BJ (cell line): ENCODE results near the gene MAP4. TPM values are rescaled to one million over a fixed set of nuclear protein-coding genes. Genes with fewer than 3 reads are reported as not detected.
A peak's percentile ranks its signal among the peaks of the same experiment; 100 is the strongest.

Source experiments
- CTCF ChIA-PET: fragments of 350-600 bp; formaldehyde crosslinking; extraction: SDS; loops from one replicate; lab custom pipeline; 2021; ENCODE audit warnings: antibody characterized with exemption, inconsistent platforms; lab: Yijun Ruan, JAX
- POLR2A ChIA-PET: fragments of 300-600 bp; sonication (Branson Sonifier 250); formaldehyde crosslinking; extraction: SDS; loops from one replicate; lab custom pipeline; 2021; ENCODE audit warnings: antibody characterized with exemption; lab: Charles Lee
- DNase-seq: peaks from one replicate; pipeline ENCODE4 v3.0.0-alpha.2; 2011; ENCODE audit warnings: low read depth
- H3K27me3 ChIP-seq: 2 replicates; pipeline ENCODE4 v1.6.0; 2011; ENCODE audit warnings: low read length; ENCODE audit not compliant: control insufficient read depth, insufficient read depth
- H3K36me3 ChIP-seq: 2 replicates; pipeline ENCODE4 v1.5.1; 2011; ENCODE audit warnings: low read length; ENCODE audit not compliant: control insufficient read depth, insufficient read depth
- H3K4me3 ChIP-seq: 2 replicates; pipeline ENCODE4 v1.5.1; 2011; ENCODE audit warnings: low read depth, mild to moderate bottlenecking, control low read depth, low read length
- CTCF ChIP-seq: IDR thresholded peaks from 2 replicates; pipeline ENCODE4 v1.5.1; 2011; ENCODE audit warnings: low read depth, mild to moderate bottlenecking, control low read depth, inconsistent platforms, low read length, moderate library complexity; ENCODE audit not compliant: insufficient read depth
- polyA plus RNA-seq: library from polyadenylated mRNA; depleted of rRNA; stranded (reverse); fragments of >200 nt; gene quantifications from 2 replicates; pipeline ENCODE4 v1.2.3, GENCODE V29; 2011

MAP4 gene
- polyA plus RNA-seq, 1 experiment: 247 TPM

GRCh38 chr3:47971081-47971480 lies 45.1 kb downstream of the MAP4 start:
- Histone ChIP-seq H3K27me3 (no peaks in the 10 kb centered on the region), H3K36me3 (peaks cover under 1% of the 10 kb centered on the region; the same call in 1 of the 2 replicates), H3K4me3 (no peak overlapping the region)
- TF ChIP-seq CTCF: no peak
- ChIA-PET POLR2A (no interaction called here), CTCF (interaction anchor here (0.9 to 1.4 kb wide), 5 partner anchors 9 to 187 kb away, joined by 3 read pairs; no protein-coding TSS in a partner anchor)
- no peak for DNase-seq

- no peak for DNase-seq
- ChIA-PET POLR2A (no interaction called here), CTCF (no interaction called here)
- Histone ChIP-seq H3K36me3 (no peaks in the 10 kb centered on the region), H3K4me3 (no peak overlapping the region), H3K27me3 (no peaks in the 10 kb centered on the region)
- TF ChIP-seq CTCF: no peak
Measured at GRCh38 chr3:47964740-47965139, 51.5 kb downstream of the MAP4 start.

GRCh38 chr3:47961815-47962606 lies 54.2 kb downstream of the MAP4 start:
- no peak overlapping the region for H3K4me3 ChIP-seq
- CTCF ChIA-PET: interaction anchor here (1.2 to 2.7 kb wide), 5 partner anchors 9 to 125 kb away, joined by 3 to 14 read pairs (median 3); no protein-coding TSS in a partner anchor
- POLR2A ChIA-PET: interaction anchor here (1.0 kb wide), 1 partner anchor 10 kb away, joined by 3 read pairs; no protein-coding TSS in a partner anchor
- TF ChIP-seq CTCF: no peak
- no peaks in the 10 kb centered on the region for H3K36me3 ChIP-seq
- H3K27me3 ChIP-seq: no peaks in the 10 kb centered on the region
- peak; percentile 23 for DNase-seq

GRCh38 chr3:47961036-47961435 lies 55.2 kb downstream of the MAP4 start:
- no peaks in the 10 kb centered on the region for H3K36me3 ChIP-seq
- CTCF ChIA-PET: interaction anchor here (1.2 to 2.7 kb wide), 5 partner anchors 10 to 124 kb away, joined by 3 to 14 read pairs (median 3); no protein-coding TSS in a partner anchor
- H3K27me3 ChIP-seq: no peaks in the 10 kb centered on the region
- no peak for DNase-seq
- TF ChIP-seq CTCF: no peak
- no peak overlapping the region for H3K4me3 ChIP-seq
- POLR2A ChIA-PET: no interaction called here

GRCh38 chr3:47956521-47956920 lies 59.7 kb downstream of the MAP4 start:
- TF ChIP-seq CTCF: no peak
- Histone ChIP-seq H3K4me3 (no peak overlapping the region), H3K27me3 (no peaks in the 10 kb centered on the region), H3K36me3 (no peaks in the 10 kb centered on the region)
- no peak for DNase-seq
- POLR2A ChIA-PET: no interaction called here
- CTCF ChIA-PET: interaction anchor here (0.7 to 0.9 kb wide), 2 partner anchors 12 to 17 kb away, joined by 3 to 4 read pairs; no protein-coding TSS in a partner anchor
